GM21825 (cell line): ENCODE data around the gene CEP95.

Experiments
- ATAC-seq: cut with Tn5 transposase; IDR thresholded peaks from one replicate; pipeline ENCODE4 v1.9.1; 2021; ENCODE audit warnings: mild to moderate bottlenecking, moderate library complexity; ENCODE audit not compliant: unreplicated experiment

Gene CEP95

DNA sequence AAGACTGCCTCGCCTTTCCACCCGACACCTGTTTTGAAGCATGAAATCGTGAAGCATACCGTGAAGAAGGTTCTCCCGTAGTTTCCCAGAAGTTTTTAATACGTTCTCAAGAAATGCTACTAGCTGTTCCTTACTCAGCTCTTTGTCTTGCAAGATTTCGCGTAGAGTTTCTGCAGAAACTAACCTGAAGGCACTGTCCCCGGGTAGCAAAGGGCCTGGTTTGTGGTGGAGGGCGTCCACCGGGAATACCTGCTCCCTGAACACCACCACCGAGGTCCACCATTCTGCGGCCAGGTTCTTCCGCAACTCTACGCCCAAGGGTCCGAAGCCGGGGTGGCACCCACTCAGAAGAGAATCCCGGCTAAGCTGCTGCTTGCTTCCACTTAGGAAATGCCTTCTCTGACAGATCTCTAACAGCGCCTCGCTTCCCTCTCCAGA, 10.4 kb upstream of the CEP95 start:
- ATAC-seq = no peak

DNA sequence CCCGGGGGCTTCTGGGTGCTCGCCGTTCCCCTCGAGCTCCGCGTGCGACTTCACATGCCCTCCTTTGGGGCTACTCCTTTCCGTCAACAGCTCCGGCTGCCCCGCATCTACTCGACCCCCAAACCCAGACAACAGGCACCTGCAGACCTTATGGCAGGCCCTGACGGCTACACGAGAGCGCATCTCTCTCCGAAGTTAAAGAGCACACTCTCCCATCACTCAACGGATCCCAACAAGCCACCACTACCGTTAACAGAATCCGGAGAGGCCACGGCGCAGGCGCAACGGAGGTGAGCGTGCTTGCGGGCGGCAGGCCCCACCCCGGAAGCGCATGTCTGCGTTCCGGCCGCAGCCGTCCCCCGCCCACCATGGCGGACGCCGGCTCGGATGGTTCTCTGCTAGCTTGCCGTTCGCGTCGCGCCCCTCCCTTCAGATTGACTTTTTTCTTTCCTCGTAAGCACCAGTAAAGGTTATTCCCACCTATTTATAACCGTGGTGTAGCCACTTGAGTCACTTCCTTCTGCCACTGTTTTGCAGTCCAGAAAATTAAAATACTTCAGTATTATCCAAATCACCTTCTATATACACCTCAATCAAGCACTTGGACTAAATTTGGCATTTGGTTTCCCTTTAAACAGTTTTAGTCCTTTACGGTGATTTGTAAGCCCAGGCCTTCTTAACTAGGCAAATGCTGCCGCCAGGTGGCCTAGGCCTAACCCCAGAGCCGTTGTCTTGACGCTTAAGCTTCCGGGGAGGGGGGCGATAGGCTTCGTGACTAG, 9.8 kb upstream of the CEP95 start, which contains the start of gene POLG2:
Gene POLG2 (minus strand): TSS at position 269 of the 779 bp plus-strand sequence. CDS start 86 bp downstream, at position 183.
- ATAC-seq = peak; percentile 72

DNA sequence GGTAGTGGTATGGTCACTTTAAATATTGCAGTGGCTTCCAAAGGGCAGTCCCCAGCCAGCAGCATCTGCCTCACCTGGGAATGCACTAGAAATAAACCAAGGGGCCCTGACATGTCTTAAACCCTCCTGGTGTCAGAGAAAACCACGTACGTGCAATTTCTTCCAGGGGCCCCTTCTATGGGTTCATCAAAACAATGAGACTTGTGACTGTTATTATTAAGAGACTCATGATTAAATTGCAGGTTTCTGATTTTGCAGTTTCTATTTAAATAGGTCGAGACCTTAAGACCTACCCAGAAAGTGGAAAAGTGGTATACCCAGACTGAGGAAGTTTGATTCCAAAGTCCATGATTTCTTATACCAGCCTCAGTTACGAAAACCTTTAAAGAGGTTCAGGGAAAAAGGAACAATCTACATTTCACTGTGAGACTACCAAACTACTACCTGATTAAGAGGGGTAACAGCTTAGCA, 9.2 kb upstream of the CEP95 start:
- peak; percentile 2 for ATAC-seq

DNA sequence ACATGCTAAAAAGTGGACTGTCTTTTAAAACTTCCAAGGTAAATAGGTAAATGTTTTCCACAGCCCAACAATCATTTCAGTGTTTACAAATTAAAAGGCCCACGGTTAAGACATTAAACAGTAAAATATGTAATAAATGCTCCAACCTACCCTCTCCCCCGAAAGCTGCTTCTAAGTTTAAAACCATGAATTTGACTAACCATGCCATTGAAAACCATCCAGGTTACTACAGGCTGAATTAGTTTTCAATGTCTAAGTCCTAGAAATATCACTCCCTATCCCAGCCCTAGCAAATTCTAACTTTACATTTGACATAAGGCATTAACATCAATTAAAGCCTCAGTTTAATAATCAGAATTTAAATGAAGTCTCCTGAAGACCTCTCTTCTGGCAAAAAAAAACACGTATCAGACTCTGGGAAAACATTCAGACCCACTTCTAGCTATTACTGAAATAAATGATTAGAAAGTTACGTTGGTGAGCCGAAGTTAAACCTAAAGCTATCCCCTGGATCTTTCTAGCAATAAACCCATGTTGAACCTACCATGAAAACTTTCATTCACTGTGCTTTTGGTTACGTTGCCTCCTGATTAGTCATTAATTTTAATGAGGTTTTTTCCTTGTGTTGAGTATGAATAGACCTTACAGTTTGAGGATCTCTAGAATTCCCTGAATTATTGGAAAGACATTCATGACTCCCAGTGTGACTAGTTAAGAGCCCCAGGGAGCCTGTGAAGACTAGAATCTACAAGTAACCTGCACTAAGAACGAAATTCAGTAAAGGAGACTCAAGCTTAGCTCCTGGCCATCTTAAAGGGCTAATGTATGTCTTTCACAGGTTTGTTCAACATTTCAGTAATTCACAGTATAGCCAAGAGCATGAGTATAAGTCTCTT, 8.2 kb upstream of the CEP95 start:
- ATAC-seq = no peak

DNA sequence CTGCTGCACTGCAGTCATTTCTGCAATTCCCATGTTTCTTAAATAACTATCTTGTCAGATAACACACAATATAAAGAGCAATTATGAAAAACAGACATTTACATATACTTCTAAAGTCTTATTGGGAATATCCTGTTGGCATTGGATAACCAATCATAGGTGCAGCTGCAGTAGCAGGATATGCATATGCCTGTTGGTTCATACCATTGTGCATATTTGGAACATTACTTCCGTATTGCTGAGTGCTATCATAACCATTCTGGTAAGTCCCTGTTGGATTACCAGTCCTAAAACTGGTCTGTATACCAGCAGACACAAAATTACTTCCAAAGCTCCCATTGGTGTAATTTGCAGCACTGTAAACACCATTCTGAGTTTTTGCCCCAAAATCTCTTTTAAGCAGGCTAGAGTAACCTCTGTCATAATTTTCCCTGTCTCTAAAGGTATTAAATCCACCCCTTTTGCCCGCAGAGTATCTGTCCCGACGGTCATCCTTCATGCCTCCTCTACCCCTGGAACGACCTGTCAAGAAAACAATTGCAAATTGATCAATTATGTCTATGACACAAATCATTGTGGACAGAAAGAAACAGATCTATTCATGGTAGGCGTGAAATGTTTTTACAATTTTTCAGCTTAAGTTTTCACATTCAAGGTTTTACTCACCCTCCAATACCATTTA, 6.8 kb upstream of the CEP95 start:
- no peak for ATAC-seq

DNA sequence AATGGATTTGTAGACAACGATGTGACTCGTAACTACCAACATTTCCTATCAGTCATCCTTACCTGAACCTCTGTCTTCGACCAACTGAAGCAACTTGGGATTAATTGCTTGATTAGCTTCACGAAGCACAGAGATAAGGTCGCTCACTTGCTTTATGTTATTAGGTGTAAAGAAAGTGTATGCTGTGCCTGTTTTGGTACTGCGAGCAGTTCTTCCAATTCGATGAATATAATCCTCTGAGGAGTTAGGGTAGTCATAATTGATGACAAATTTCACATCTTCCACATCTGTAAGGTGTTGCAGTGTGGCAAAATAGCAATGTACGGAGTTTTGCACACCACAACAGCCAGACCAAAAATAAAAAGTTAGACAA, 6.3 kb upstream of the CEP95 start:
- no peak for ATAC-seq

DNA sequence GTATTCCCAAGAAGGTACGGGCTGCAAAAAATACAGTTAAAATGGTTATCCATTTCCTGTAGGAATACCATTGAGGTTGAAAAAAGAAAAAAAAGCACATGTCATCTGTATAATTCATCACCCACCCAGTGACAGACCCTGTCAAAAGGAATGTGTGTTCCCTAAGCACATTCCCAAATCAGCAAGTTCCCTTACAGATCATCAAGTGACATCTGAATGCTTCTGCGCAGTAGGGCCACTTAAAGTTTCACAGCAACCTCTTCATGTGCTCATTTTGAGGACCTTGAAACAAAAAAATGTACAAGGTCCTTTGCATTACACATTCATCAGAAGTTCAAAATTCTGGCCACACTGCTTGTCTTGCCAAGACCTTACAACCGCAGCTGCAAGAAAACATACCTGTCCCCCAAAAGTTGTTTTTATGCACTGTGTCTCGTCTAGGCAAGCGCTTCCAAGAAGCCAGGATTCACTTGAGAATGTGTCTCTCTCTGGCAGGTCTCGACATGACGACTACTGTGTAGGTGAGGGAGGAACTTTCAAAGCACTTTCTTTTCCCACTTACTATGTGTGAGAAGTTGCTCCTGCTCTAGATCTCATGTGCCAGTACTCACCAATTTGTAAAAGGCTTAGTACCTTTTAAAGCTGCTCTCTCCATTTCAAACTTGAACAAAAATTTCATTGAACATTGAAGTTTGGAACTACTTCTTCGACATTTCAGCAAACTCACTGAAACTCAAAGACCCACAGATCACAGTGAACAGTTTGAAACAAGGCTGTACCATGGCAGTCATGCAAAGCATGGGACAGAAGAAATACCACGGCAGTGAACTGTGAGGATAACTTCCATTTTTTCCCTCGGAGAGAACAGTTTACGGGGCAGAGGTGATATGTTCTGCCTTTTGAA, 5.7 kb upstream of the CEP95 start:
- ATAC-seq = no peak

DNA sequence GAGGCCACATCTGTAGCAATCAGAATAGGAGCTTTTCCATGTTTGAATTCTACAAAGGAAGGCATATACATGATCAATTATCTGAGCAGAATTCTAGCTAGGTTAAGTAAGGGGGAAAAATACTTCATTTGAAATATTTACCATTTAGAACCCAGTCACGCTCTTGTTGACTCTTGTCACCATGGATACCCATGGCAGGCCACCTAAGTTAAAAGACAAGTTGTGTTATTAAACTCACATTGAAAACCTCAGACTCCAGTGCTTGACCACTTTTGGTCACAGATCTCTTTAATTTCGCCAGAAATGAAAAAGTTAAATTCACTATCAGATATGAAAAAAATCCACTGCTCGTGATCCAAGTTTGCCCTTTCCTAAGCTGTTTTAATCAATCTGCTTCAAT, 4.8 kb upstream of the CEP95 start:
- ATAC-seq = no peak

DNA sequence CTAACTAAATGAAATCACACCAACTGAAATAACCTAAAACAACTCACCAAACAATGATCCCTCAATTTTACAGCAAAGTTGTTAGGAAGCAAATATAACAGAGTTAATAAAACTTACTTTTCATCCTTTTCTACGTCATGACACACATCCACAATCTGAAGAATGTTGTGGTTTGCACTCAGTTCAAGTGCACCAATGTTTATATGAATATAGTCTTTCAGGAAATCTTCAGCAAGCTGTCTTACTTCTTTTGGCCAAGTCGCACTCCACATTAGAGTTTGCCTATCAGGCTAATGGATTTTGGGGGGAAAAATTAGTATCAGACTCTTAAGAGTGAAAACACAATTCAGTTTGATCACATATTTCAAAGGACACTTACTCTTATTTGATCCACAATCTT, 4.0 kb upstream of the CEP95 start:
- ATAC-seq = no peak

DNA sequence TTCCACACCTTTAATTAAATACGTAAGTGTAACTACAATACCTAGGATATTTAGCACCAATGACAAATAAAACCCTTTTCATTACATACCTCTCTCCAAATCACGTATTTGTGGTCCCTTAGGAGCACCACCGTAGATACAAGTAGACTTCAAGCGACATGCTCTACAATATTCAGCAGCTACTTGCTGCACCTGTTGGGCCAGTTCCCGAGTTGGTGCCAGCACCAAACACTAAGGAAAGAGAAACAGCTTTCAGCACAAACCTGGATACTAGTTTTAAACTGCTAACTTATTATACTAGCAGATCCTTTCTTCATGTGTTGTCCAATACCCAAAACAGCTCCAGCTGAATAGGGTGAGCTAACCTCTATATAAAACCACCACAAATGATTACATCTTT, 3.4 kb upstream of the CEP95 start:
- no peak for ATAC-seq

DNA sequence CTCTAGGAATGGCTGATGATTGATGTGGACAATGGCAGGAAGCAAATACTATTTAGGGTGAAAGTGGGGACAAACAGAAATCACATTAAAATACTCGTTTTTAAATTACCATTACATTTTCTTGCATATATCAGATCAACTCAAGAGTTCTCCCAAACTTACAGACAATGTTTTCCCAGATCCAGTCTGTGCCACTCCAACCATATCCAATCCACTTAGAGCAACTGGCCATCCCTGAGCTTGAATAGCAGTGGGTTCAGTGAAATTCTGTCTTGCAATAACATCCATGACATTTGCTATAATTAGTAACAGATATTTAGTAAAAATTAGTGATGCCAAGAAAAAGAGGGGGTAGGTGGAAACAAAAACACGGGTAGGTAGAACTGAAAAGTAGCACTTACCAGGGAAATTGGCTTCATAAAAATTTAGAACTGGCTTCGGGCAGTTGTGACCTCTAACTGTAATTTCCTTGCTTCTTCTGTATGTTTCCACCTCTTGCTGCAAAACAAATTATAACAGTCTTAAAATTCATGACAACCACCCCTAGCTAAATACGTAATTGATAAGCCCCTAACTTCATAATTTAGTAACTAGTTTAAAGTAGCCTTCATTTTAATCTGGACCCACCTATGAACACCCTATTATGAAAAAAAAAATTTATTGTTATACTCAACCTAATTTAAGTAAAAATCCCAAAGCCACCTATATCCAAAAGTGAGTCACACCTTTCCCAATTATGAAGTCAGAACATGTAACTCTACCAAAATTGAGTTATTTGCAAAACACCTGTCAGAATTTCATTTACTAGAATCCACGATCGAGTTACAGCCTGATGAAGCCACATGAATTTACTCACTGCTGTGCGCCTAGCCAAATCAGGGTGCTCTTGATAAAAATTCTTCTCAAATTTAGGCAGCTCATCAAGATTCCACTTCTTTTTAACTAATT, 2.7 kb upstream of the CEP95 start:
- ATAC-seq = no peak

DNA sequence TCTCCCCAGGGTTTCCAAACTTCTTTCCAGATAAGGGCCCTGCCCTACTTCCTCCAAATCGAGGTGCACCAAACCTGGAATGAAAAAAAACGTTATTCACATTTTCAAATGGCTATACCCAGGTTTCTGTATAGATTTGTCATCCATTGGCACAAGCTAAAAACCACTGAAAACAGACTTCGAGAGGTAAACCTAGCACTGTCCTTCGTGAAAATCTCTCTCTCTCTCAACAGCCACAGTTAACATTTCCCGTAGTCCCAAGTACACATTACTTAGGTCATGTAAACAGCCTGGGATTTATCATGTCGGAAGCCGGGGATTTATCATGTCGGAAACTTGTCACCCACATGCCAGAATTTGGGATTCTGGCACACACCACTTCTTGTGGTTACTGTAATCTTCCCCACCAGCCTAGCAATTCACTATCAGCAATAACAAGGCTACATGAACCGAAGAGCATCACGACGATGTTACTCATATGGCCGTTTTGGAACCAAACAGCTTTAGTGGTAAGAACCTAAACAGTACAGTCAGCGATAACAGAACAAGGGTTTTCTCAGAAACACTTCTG, 1.9 kb upstream of the CEP95 start:
- no peak for ATAC-seq

DNA sequence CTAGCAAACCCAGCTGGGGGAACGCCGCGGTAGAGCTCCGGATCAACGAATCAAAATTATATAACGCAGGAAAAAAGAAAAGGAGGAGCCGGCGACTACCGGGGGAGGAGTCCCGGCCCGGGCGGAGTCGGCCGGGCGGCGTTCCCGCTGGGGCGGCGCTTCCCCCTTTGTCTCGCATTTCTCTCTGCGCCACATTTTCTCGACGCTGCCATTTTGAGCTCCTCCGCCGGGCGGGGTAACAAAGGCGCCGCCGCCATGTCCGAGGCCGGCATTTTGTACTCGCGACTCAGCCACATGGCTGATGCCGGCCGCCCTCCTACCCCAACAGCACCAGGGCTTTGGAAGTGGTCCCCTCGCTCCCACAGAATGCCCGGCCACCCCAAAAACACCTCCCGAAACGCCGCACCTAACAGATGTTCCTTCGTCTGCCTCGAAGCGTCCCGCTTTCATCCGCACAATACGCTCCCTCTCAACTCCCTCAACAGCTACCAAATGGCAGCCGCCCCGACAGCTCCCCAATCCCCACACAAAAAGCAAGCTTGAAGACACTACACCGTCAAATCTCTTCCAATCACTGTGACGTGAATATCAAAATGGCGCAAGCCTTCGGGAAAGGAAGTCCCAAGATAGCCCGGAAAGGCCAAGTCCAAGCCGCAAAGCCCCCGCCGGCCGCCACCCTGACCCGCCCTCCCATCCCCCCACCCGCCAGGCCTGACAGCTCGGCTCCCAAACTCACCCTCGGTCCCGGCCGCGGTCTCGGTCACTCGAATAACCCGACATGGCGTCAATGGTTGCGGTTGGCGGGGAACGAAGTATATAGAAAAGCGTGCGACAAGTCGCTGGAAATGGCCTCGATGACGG, 1.2 kb upstream of the CEP95 start:
- ATAC-seq = no peak

DNA sequence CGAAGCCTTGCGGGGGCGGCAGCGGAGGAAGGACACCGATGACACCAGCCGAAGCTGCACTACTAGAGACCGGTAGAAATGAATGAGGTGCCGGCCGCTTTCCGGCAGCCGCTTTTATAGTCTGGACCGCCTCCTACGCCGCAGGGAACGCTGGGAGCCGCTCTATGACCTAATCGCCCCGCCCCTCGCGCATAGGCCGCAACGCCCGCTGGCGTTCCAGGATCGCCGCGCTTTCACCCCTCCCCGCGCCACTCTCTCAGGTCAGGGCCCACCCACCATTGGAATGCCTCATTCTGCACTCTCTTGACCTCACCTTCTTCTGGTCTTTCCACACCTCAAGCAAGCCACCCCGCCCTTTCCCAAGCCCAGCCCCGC, 589 bp upstream of the CEP95 start, which contains the start of gene DDX5:
Gene DDX5 (minus strand): TSS at position 89 of the 375 bp plus-strand sequence. CDS start 170 bp downstream, outside the sequence.
- ATAC-seq = peak; percentile 64

DNA sequence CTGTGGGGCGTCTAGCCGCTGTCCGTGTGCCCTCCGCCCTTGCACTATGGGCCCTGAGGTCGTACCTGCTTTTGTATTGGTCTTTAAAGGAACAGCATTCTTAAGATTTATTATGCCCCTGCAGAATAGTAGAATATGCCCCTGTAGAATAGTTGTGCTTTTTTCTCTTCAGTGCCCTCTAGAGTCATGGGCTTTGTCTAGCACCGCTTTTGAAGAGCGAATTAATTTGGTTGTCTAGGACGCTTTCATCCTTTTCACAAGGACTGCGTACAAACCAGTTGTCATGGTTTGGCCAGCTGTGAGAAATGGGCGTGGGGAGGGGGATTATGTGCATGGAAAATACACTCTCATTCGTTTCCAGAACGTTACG, 621 bp downstream of the CEP95 start:
- peak; percentile 15 for ATAC-seq

DNA sequence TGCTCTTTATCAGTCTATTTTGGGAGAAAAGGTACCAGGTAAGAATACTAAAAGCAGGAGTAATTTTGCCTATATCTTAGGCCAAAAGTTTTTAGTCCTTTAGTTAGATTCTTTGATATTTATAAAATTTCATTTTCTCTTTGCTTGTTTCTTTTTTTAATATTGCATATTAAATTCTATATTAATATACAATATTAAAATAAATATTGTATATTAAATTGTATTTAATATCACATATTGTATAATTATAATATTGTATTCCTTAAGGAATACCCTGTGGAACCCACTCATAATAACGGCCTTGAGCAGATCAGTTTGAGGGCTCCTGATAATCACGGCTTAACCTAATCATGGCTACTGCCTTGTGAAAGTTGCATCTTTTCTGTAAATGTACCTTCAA, 1.9 kb downstream of the CEP95 start:
- no peak for ATAC-seq

DNA sequence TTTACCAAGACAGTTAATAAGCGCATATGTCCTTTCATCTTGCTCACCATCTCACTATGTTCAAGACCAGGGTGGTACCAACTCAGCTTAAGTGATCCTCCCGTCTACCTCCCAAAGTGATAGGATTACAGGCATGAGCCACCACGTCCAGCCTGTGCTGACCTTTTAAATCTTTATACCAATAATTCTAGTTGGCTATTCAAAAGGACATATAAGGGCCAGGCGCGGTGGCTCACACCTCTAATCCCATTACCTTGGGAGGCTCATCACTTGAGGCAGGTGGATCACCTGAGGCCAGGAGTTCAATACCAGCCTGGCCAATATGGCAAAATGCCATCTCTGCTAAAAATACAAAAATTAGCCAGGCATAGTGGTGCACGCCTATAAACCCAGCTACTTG, 2.4 kb downstream of the CEP95 start:
- no peak for ATAC-seq

DNA sequence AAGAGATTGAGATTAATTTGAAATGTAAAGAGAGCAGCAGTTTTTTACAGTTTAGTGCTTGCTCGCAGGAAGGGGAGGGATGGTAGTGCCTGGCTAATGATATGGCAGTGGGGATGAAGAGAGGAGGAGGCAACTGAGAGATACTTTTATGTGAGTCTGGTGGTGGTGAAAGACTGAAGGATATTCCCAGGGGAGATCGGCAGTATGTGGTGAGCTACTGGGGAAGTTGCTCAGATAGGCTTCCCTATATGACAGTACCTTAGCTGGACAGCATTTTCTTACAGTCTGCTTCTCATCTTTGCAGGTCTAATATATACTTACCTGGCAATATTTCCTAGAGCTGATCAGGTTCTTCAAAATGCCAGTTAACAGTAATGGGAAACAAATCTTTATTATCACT, 8.6 kb downstream of the CEP95 start:
- no peak for ATAC-seq
